Measurements from ENCODE around the gene S100G. TPM values are rescaled to one million over a fixed set of nuclear protein-coding genes. Genes with fewer than 3 reads are reported as not detected.

The S100G gene
- total RNA-seq, 1 experiment from 2014 or later, result not detected

GRCh38 chrX:16628946-16629595, 20.9 kb upstream of the S100G start:
- intact Hi-C loops (cut with micrococcal nuclease), result no loop called here
- no peak overlapping the region for H3K4me3 Mint-ChIP-seq (ENCODE audit: unreplicated experiment)
- no TSS peak for BruUV-seq (replicated peaks)
- no peak overlapping the region for H3K27ac Mint-ChIP-seq (ENCODE audit: low read depth, unreplicated experiment)
- peaks cover 57% of the 10 kb centered on the region for H3K27me3 Mint-ChIP-seq (ENCODE audit: insufficient read depth, unreplicated experiment)
- no peaks in the 10 kb centered on the region for H3K4me1 Mint-ChIP-seq (ENCODE audit: insufficient read depth, unreplicated experiment)
- TF ChIP-seq CTCF (IDR thresholded peaks at IDR 0.05; ENCODE audit: unreplicated experiment), result no peak
- POLR2A ChIA-PET, result no interaction called here
- no peak for DNase-seq (ENCODE audit: unreplicated experiment)
- no peaks in the 10 kb centered on the region for H3K36me3 Mint-ChIP-seq (ENCODE audit: insufficient read depth, unreplicated experiment)
- no peaks in the 10 kb centered on the region for H3K9me3 Mint-ChIP-seq (ENCODE audit: unreplicated experiment)
- CTCF ChIA-PET, result interaction anchor here (0.7 kb wide), 1 partner anchor 196 kb away, joined by 4 read pairs; no protein-coding TSS in a partner anchor

GRCh38 chrX:16629909-16630308, 20.0 kb upstream of the S100G start:
- Mint-ChIP-seq H3K36me3 (ENCODE audit: insufficient read depth, unreplicated experiment) (no peaks in the 10 kb centered on the region), H3K27me3 (ENCODE audit: insufficient read depth, unreplicated experiment) (peaks cover 56% of the 10 kb centered on the region), H3K27ac (ENCODE audit: low read depth, unreplicated experiment) (no peak overlapping the region), H3K9me3 (ENCODE audit: unreplicated experiment) (no peaks in the 10 kb centered on the region), H3K4me3 (ENCODE audit: unreplicated experiment) (no peak overlapping the region), H3K4me1 (ENCODE audit: insufficient read depth, unreplicated experiment) (no peaks in the 10 kb centered on the region)
- DNase-seq (ENCODE audit: unreplicated experiment), result no peak
- ChIA-PET POLR2A (no interaction called here), CTCF (interaction anchor here (0.7 kb wide), 1 partner anchor 197 kb away, joined by 4 read pairs; no protein-coding TSS in a partner anchor)
- BruUV-seq (replicated peaks), result no TSS peak
- TF ChIP-seq CTCF (IDR thresholded peaks at IDR 0.05; ENCODE audit: unreplicated experiment), result no peak
- intact Hi-C loops (cut with micrococcal nuclease), result no loop called here

- no TSS peak for BruUV-seq (replicated peaks)
Measured at GRCh38 chrX:16633754-16634153, 16.2 kb upstream of the S100G start.

DNA sequence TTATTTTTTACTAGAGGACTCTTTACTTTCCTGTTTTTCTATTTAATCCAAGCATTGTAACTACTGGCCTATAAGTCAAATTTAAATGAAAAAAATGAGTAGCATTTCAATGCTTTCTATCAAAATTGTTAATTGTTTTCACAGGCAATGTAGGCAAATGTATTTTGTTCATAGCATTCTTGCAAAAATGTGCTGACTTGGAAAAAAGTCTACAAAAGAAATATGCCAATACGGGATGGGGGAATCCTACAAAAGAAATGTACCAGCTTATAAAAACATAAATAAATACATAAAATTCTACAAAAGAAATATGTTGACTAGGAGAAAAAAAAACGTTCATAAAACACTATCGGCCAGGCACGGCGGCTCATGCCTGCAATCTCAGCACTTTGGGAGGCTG, 14.9 kb upstream of the S100G start:
- Mint-ChIP-seq H3K27ac (ENCODE audit: low read depth, unreplicated experiment) (no peak overlapping the region), H3K27me3 (ENCODE audit: insufficient read depth, unreplicated experiment) (peaks cover 33% of the 10 kb centered on the region), H3K36me3 (ENCODE audit: insufficient read depth, unreplicated experiment) (peaks cover 6% of the 10 kb centered on the region), H3K4me3 (ENCODE audit: unreplicated experiment) (no peak overlapping the region), H3K9me3 (ENCODE audit: unreplicated experiment) (no peaks in the 10 kb centered on the region), H3K4me1 (ENCODE audit: insufficient read depth, unreplicated experiment) (no peaks in the 10 kb centered on the region)
- ChIA-PET CTCF (no interaction called here), POLR2A (no interaction called here)
- BruUV-seq (replicated peaks), result no TSS peak
- intact Hi-C loops (cut with micrococcal nuclease), result no loop called here
- TF ChIP-seq CTCF (IDR thresholded peaks at IDR 0.05; ENCODE audit: unreplicated experiment), result no peak
- no peak for DNase-seq (ENCODE audit: unreplicated experiment)

More at GRCh38 chrX:16633754-16634153, 16.2 kb upstream of the S100G start:
- ChIA-PET POLR2A (no interaction called here), CTCF (no interaction called here)
- Mint-ChIP-seq H3K4me1 (ENCODE audit: insufficient read depth, unreplicated experiment) (no peaks in the 10 kb centered on the region), H3K36me3 (ENCODE audit: insufficient read depth, unreplicated experiment) (peaks cover 6% of the 10 kb centered on the region), H3K9me3 (ENCODE audit: unreplicated experiment) (no peaks in the 10 kb centered on the region), H3K27ac (ENCODE audit: low read depth, unreplicated experiment) (no peak overlapping the region), H3K27me3 (ENCODE audit: insufficient read depth, unreplicated experiment) (peaks cover 33% of the 10 kb centered on the region), H3K4me3 (ENCODE audit: unreplicated experiment) (no peak overlapping the region)
- TF ChIP-seq CTCF (IDR thresholded peaks at IDR 0.05; ENCODE audit: unreplicated experiment), result no peak
- intact Hi-C loops (cut with micrococcal nuclease), result no loop called here
- DNase-seq (ENCODE audit: unreplicated experiment), result no peak
